Nephron (organoid): ENCODE results near the gene ATRAID.

Experiments
- H3K27ac Mint-ChIP-seq, 3 experiments: 2 replicates each; pipeline ENCODE4 v1.8.0; 2020; ENCODE audit warnings: mixed read lengths in 3 of 3, mild to moderate bottlenecking in 2 of 3, moderate library complexity in 1 of 3
- H3K27me3 Mint-ChIP-seq: 2 replicates; pipeline ENCODE4 v1.8.0; 2021; ENCODE audit warnings: low read depth, mild to moderate bottlenecking, moderate library complexity, mixed read lengths
- H3K36me3 Mint-ChIP-seq: 2 replicates; pipeline ENCODE4 v1.8.0; 2020; ENCODE audit warnings: low read depth, mixed read lengths
- H3K4me1 Mint-ChIP-seq: 2 replicates; pipeline ENCODE4 v1.8.0; 2020; ENCODE audit warnings: mixed read lengths
- H3K4me3 Mint-ChIP-seq, 3 experiments: 2 replicates each; pipeline ENCODE4 v1.8.0; 2020; ENCODE audit warnings: mild to moderate bottlenecking in 3 of 3, mixed read lengths in 3 of 3, moderate library complexity in 2 of 3
- H3K9me3 Mint-ChIP-seq: 2 replicates; pipeline ENCODE4 v1.8.0; 2020; ENCODE audit warnings: mixed read lengths
- TF ChIP-seq, protein P1 (sequence below), 3 experiments: fragments of 200-600 bp; sonication (generic); IDR thresholded peaks; one replicate each; pipeline ENCODE4 v1.5.0; 2021; ENCODE audit warnings: antibody characterized with exemption in 3 of 3; ENCODE audit not compliant: unreplicated experiment in 3 of 3

The ATRAID gene

DNA sequence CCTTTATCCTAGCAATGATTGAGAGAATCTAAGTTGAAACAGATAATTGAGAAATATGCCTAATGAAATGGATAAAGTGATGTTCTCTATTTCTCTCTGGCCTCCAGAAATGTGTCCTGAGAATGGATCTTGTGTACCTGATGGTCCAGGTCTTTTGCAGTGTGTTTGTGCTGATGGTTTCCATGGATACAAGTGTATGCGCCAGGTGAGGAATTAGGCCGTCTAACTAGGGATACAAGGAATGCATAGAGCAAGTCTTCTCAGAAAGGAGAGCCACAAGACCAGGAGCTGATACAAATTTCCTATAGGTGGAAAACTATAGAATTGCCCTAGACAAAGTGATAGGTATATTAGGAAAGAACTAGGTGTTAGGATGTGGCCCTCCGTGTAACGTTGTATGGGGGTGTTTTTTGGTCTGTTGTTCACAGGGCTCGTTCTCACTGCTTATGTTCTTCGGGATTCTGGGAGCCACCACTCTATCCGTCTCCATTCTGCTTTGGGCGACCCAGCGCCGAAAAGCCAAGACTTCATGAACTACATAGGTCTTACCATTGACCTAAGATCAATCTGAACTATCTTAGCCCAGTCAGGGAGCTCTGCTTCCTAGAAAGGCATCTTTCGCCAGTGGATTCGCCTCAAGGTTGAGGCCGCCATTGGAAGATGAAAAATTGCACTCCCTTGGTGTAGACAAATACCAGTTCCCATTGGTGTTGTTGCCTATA, 4.7 kb downstream of the ATRAID start:
- H3K36me3 Mint-ChIP-seq = peaks cover 28% of the 10 kb centered on the region
- peaks cover 46% of the 10 kb centered on the region for H3K4me1 Mint-ChIP-seq
- TF ChIP-seq, protein P1, sequence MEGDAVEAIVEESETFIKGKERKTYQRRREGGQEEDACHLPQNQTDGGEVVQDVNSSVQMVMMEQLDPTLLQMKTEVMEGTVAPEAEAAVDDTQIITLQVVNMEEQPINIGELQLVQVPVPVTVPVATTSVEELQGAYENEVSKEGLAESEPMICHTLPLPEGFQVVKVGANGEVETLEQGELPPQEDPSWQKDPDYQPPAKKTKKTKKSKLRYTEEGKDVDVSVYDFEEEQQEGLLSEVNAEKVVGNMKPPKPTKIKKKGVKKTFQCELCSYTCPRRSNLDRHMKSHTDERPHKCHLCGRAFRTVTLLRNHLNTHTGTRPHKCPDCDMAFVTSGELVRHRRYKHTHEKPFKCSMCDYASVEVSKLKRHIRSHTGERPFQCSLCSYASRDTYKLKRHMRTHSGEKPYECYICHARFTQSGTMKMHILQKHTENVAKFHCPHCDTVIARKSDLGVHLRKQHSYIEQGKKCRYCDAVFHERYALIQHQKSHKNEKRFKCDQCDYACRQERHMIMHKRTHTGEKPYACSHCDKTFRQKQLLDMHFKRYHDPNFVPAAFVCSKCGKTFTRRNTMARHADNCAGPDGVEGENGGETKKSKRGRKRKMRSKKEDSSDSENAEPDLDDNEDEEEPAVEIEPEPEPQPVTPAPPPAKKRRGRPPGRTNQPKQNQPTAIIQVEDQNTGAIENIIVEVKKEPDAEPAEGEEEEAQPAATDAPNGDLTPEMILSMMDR (IDR thresholded peaks at IDR 0.05; ENCODE audit: unreplicated experiment in 3 of 3) = no peak
- H3K4me3 Mint-ChIP-seq = peak overlapping the region; percentile 89 to 95 (median 94)
- H3K9me3 Mint-ChIP-seq = no peaks in the 10 kb centered on the region
- no peaks in the 10 kb centered on the region for H3K27me3 Mint-ChIP-seq
- H3K27ac Mint-ChIP-seq = peak overlapping the region; percentile 87 to 97 (median 94)

DNA sequence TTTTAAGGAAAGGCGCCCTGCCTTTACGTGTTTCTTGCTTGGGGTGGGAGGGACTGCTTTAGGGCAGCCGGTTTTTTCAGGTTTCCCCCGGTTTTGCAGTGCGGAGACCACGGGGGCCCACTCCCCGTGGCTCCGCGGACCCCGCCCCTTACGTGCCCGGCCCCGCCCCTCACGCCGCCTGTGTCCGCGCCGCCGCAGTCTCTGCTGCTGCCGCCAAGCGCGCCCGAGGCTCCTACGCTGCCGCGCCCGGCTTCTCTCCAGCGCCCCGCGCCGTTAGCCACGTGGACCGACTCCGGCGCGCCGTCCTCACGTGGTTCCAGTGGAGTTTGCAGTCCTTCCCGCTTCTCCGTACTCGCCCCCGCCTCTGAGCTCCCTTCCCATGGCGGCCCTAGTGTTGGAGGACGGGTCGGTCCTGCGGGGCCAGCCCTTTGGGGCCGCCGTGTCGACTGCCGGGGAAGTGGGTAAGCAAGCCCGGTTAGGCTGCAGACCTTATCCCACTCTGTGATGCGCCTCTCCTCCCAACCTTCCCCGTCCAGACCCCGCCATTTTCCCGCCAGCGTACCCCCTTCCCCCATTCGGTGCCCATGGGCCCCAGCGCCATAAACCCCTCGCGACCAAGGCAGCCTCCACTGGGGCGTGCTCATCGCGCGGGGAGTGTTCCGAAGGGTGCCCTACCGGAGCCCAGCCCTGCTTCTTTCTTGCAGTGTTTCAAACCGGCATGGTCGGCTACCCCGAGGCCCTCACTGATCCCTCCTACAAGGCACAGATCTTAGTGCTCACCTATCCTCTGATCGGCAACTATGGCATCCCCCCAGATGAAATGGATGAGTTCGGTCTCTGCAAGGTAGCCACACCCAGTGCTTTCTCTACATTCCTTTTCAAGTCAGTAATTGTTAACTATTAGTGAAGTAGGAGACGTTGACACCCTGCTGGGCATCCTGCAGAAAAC, 5.6 kb downstream of the ATRAID start, which contains the start of gene CAD:
Gene CAD, plus strand, starts transcription at position 197 of the 949 bp plus-strand sequence. Its CDS starts 183 bp downstream, at position 380.
- H3K36me3 Mint-ChIP-seq = peaks cover 36% of the 10 kb centered on the region
- peak within 1 kb of the TSS; percentile 89 to 95 (median 94) for H3K4me3 Mint-ChIP-seq
- H3K9me3 Mint-ChIP-seq = no peaks in the 10 kb centered on the region
- H3K27me3 Mint-ChIP-seq = no peaks in the 10 kb centered on the region
- peak within 1 kb of the TSS; percentile 87 to 97 (median 94) for H3K27ac Mint-ChIP-seq
- TF ChIP-seq, protein P1 (IDR thresholded peaks at IDR 0.05; ENCODE audit: unreplicated experiment in 3 of 3) = peak in 2 of 3 experiments; percentile 24 to 36
- H3K4me1 Mint-ChIP-seq = peaks cover 44% of the 10 kb centered on the region

DNA sequence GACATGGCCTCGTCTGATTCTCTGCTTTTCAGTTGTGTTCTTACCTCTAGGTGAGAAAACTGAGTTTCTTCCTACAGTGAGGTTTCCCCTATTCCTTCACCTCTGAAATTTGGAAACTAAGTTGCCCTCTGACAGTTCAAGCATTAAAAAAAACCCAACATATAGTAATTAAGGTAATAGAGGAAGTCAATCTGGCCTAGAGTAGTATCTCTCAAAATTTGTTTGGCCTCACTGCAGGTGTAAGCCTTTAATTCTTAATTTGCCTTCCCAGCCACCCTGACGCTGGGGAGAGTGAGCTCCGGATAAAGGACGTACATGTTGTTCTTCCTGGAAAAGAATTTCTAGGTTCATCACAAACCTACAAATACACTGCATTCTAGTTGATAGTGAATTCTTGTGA, 6.8 kb downstream of the ATRAID start:
- H3K27ac Mint-ChIP-seq = peak overlapping the region; percentile 27 to 87 (median 42)
- TF ChIP-seq, protein P1 (IDR thresholded peaks at IDR 0.05; ENCODE audit: unreplicated experiment in 3 of 3) = no peak
- H3K9me3 Mint-ChIP-seq = no peaks in the 10 kb centered on the region
- H3K4me3 Mint-ChIP-seq = peak overlapping the region; percentile 89 to 95 (median 94)
- peaks cover 47% of the 10 kb centered on the region for H3K36me3 Mint-ChIP-seq
- no peaks in the 10 kb centered on the region for H3K27me3 Mint-ChIP-seq
- H3K4me1 Mint-ChIP-seq = peaks cover 32% of the 10 kb centered on the region

DNA sequence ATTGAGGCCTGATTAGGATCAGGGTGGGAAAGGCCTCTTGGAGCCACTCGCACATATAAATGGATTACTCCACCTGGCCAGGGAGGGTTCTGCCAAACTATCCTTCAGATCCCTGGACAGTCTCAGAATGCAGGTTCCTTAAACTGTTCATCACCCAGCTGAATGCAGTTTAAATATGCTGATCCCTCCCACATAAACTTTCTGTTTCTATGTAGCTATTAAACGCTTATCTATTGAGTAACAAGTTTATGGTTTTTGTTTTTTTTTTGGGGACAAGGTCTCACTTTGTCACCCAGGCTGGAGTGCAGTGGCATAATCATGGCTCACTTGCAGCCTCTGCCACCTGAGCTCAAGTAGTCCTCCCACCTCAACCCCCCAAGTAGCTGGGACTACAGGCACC, 7.2 kb downstream of the ATRAID start:
- peaks cover 30% of the 10 kb centered on the region for H3K4me1 Mint-ChIP-seq
- peak overlapping the region; percentile 89 to 95 (median 94) for H3K4me3 Mint-ChIP-seq
- H3K27me3 Mint-ChIP-seq = no peaks in the 10 kb centered on the region
- peaks cover 47% of the 10 kb centered on the region for H3K36me3 Mint-ChIP-seq
- no peaks in the 10 kb centered on the region for H3K9me3 Mint-ChIP-seq
- TF ChIP-seq, protein P1 (IDR thresholded peaks at IDR 0.05; ENCODE audit: unreplicated experiment in 3 of 3) = no peak
- H3K27ac Mint-ChIP-seq = peak overlapping the region in 1 of 3 experiments; percentile 87

DNA sequence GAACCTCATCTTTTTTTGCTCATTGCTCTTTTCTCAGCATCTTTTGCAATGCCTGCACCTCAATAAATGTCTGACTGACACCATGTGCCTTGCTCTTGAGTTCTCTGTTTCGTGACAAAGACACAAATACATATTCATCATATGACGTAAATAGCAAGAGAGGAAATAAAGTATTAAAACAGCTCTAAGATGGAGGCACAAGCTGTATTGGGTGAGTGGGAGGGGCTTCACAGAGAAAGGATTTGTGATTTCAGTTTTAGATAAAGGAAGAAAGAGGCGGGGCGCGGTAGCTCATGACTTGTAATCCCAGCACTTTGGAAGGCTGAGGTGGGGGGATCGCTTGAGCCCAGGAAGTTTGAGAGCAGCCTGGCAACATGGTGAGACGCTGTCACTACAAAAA, 8.2 kb downstream of the ATRAID start:
- H3K27me3 Mint-ChIP-seq = no peaks in the 10 kb centered on the region

More for the DNA sequence above, 8.2 kb downstream of the ATRAID start:
- H3K4me1 Mint-ChIP-seq = peaks cover 30% of the 10 kb centered on the region
- H3K36me3 Mint-ChIP-seq = peaks cover 55% of the 10 kb centered on the region
- H3K9me3 Mint-ChIP-seq = no peaks in the 10 kb centered on the region
- TF ChIP-seq, protein P1 (IDR thresholded peaks at IDR 0.05; ENCODE audit: unreplicated experiment in 3 of 3) = no peak
- H3K4me3 Mint-ChIP-seq = peak overlapping the region in 2 of 3 experiments; percentile 37 to 56
- H3K27ac Mint-ChIP-seq = no peak overlapping the region
